OCI-LY1 (cell line): Measurements from ENCODE around the gene MYLK4.

Source experiments
- H2AFZ ChIP-seq: fragments of 200-600 bp; sonication (generic), shearing (Covaris generic); 2 replicates; pipeline ENCODE4 v1.6.0; 2014; ENCODE audit warnings: antibody characterized with exemption, mild to moderate bottlenecking, low read length
- H3F3A ChIP-seq: fragments of 200-600 bp; sonication (generic), shearing (Covaris generic); 2 replicates; pipeline ENCODE4 v1.6.0; 2014; ENCODE audit warnings: mild to moderate bottlenecking, antibody characterized with exemption, low read length, moderate library complexity; ENCODE audit not compliant: insufficient read depth
- H3K27ac ChIP-seq: fragments of 200-600 bp; sonication (generic); 2 replicates; pipeline ENCODE4 v1.5.1; 2014; ENCODE audit warnings: low read length, mixed run types, mild to moderate bottlenecking, low read depth; ENCODE audit not compliant: poor library complexity, severe bottlenecking
- H3K27me3 ChIP-seq: fragments of 200-600 bp; sonication (generic); 2 replicates; pipeline ENCODE4 v1.6.0; 2014; ENCODE audit warnings: antibody characterized with exemption, mild to moderate bottlenecking, low read length, moderate library complexity; ENCODE audit not compliant: insufficient read depth
- H3K36me3 ChIP-seq: fragments of 200-600 bp; sonication (generic); 2 replicates; pipeline ENCODE4 v1.6.1; 2014; ENCODE audit warnings: mild to moderate bottlenecking, antibody characterized with exemption, low read length, moderate library complexity, mixed read lengths; ENCODE audit not compliant: insufficient read depth
- H3K4me1 ChIP-seq: fragments of 200-600 bp; sonication (generic); 2 replicates; pipeline ENCODE4 v1.5.1; 2014; ENCODE audit warnings: mild to moderate bottlenecking, low read length, moderate library complexity; ENCODE audit not compliant: insufficient read depth, severe bottlenecking
- H3K4me2 ChIP-seq: fragments of 200-600 bp; sonication (generic), shearing (Covaris generic); 2 replicates; pipeline ENCODE4 v1.6.1; 2014; ENCODE audit warnings: low read length
- H3K4me3 ChIP-seq: fragments of 200-600 bp; sonication (generic); 2 replicates; pipeline ENCODE4 v1.5.1; 2014; ENCODE audit warnings: low read length, low read depth, mild to moderate bottlenecking, mixed read lengths; ENCODE audit not compliant: poor library complexity, severe bottlenecking
- H3K79me2 ChIP-seq: fragments of 200-600 bp; shearing (Covaris generic); 2 replicates; pipeline ENCODE4 v1.6.1; 2016; ENCODE audit warnings: mixed run types, low read length, mixed read lengths; ENCODE audit not compliant: insufficient read depth
- H3K9ac ChIP-seq: fragments of 200-600 bp; sonication (generic), shearing (Covaris generic); 2 replicates; pipeline ENCODE4 v1.6.1; 2014; ENCODE audit warnings: mild to moderate bottlenecking, low read length, mixed read lengths
- H3K9me2 ChIP-seq: fragments of 200-600 bp; sonication (generic), shearing (Covaris generic); 2 replicates; pipeline ENCODE4 v1.6.1; 2014; ENCODE audit warnings: low read depth, mild to moderate bottlenecking, low read length, mixed read lengths
- H3K9me3 ChIP-seq: fragments of 200-600 bp; shearing (Covaris generic); 2 replicates; pipeline ENCODE4 v1.6.1; 2014; ENCODE audit warnings: low read length, mixed read lengths
- H4K20me1 ChIP-seq: fragments of 200-600 bp; sonication (generic), shearing (Covaris generic); 2 replicates; pipeline ENCODE4 v1.6.0; 2016; ENCODE audit warnings: mild to moderate bottlenecking, low read length; ENCODE audit not compliant: insufficient read depth
- EZH2 ChIP-seq: fragments of 200-600 bp; sonication (generic), shearing (Covaris generic); IDR thresholded peaks from 2 replicates; pipeline ENCODE4 v1.8.0; 2017; ENCODE audit warnings: borderline replicate concordance, mixed run types, mild to moderate bottlenecking, antibody characterized with exemption, low read length, moderate library complexity, mixed read lengths
- TF ChIP-seq, protein P1 (sequence below): fragments of 200-600 bp; sonication (generic), shearing (Covaris generic); IDR thresholded peaks from 2 replicates; pipeline ENCODE4 v1.5.1; 2017; ENCODE audit warnings: mild to moderate bottlenecking, antibody characterized with exemption, low read length, moderate library complexity, mixed read lengths

Gene MYLK4

DNA sequence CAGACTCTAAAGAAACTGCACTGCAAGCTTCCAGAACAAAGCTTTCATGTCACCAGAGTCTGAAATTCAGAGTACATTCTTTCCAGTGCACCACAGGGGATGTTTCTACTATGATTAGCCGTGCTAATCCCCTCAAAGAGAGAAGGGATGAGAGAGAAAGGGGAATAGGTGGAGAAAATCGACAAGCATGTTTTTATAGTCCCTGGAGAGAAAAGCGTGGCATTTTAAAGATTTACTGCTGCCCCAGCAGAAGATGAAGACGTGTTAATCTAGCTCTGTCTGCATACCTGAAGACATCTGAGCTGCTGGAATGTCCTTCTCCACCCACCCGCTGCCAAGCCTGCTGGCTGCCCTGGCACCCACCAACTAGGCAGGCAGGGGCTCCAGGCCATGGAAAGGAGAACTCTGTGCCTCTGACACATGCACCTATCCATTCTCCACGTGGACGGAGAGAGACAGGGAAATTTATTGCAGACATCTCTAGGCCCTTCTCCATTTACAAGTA, 4.1 kb downstream of the MYLK4 start:
- H3K36me3 ChIP-seq: no peaks in the 10 kb centered on the region
- H3K9me3 ChIP-seq: no peaks in the 10 kb centered on the region
- no peak overlapping the region for H3K9ac ChIP-seq
- H3K27me3 ChIP-seq: no peaks in the 10 kb centered on the region
- no peak overlapping the region for H3K4me2 ChIP-seq
- no peak overlapping the region for H3K4me3 ChIP-seq
- H3K9me2 ChIP-seq: no peaks in the 10 kb centered on the region
- no peak overlapping the region for H2AFZ ChIP-seq
- no peak overlapping the region for H3K27ac ChIP-seq
- H3F3A ChIP-seq: no peaks in the 10 kb centered on the region
- no peaks in the 10 kb centered on the region for H3K79me2 ChIP-seq
- TF ChIP-seq, protein P1, sequence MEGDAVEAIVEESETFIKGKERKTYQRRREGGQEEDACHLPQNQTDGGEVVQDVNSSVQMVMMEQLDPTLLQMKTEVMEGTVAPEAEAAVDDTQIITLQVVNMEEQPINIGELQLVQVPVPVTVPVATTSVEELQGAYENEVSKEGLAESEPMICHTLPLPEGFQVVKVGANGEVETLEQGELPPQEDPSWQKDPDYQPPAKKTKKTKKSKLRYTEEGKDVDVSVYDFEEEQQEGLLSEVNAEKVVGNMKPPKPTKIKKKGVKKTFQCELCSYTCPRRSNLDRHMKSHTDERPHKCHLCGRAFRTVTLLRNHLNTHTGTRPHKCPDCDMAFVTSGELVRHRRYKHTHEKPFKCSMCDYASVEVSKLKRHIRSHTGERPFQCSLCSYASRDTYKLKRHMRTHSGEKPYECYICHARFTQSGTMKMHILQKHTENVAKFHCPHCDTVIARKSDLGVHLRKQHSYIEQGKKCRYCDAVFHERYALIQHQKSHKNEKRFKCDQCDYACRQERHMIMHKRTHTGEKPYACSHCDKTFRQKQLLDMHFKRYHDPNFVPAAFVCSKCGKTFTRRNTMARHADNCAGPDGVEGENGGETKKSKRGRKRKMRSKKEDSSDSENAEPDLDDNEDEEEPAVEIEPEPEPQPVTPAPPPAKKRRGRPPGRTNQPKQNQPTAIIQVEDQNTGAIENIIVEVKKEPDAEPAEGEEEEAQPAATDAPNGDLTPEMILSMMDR: no peak
- TF ChIP-seq EZH2: no peak
- H4K20me1 ChIP-seq: no peaks in the 10 kb centered on the region
- no peaks in the 10 kb centered on the region for H3K4me1 ChIP-seq

DNA sequence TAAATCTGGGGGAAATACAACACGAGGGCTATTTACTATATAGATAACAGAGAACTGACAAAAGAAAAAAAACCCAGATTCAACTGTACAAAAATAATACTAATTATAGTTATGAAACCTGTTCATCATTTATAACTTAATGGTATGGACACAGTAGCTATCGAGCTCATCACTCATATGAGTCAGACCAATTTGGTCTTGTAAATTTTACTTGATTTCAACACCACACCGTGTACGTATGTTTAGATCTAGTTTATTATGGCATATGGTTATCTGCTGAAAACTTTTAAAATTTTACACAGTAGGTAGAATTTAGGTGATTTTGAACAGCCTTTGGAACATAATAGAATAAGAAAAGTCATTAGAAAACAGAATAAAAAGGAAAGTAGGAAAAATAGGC, 5.5 kb downstream of the MYLK4 start:
- Histone ChIP-seq H4K20me1 (no peaks in the 10 kb centered on the region), H3K4me1 (no peaks in the 10 kb centered on the region), H3K27me3 (no peaks in the 10 kb centered on the region), H2AFZ (no peak overlapping the region), H3K9me3 (no peaks in the 10 kb centered on the region), H3K9me2 (no peaks in the 10 kb centered on the region), H3K4me3 (no peak overlapping the region), H3K9ac (no peak overlapping the region), H3K4me2 (no peak overlapping the region), H3K27ac (no peak overlapping the region), H3K79me2 (no peaks in the 10 kb centered on the region), H3F3A (no peaks in the 10 kb centered on the region), H3K36me3 (no peaks in the 10 kb centered on the region)
- TF ChIP-seq, protein P1: no peak
- no peak for TF ChIP-seq EZH2

DNA sequence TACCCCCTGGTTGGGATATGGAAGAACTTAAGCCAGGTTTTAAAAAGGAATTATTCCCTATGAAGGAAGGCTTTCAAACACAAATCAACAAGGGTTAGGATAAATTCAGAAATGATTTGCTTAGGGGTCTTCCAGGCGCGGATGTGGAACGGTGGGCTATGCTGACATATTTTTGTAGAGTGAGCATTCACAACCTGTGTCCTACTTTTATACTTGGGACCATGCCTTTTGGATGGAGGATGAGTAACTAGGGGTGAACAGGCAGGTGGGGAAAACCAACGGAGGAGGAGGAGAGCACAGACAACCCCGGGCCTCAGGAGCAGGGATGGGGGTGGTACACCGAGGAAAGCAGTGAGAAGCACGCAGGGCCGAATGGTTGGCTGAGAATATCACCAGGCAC, 5.9 kb downstream of the MYLK4 start:
- Histone ChIP-seq H3K9ac (no peak overlapping the region), H3K9me2 (no peaks in the 10 kb centered on the region), H4K20me1 (no peaks in the 10 kb centered on the region), H3K27me3 (no peaks in the 10 kb centered on the region), H3K27ac (no peak overlapping the region), H3F3A (no peaks in the 10 kb centered on the region), H2AFZ (no peak overlapping the region), H3K4me1 (no peaks in the 10 kb centered on the region), H3K9me3 (no peaks in the 10 kb centered on the region), H3K4me3 (no peak overlapping the region), H3K79me2 (no peaks in the 10 kb centered on the region), H3K4me2 (no peak overlapping the region), H3K36me3 (no peaks in the 10 kb centered on the region)
- TF ChIP-seq EZH2: no peak
- TF ChIP-seq, protein P1: no peak
